Retina (tissue), 1 donor: ENCODE measurements around the gene KCNH8.

Experiments
- DNase-seq: peaks from one replicate; pipeline ENCODE4 v3.0.0-alpha.2; 2016

The KCNH8 gene

DNA sequence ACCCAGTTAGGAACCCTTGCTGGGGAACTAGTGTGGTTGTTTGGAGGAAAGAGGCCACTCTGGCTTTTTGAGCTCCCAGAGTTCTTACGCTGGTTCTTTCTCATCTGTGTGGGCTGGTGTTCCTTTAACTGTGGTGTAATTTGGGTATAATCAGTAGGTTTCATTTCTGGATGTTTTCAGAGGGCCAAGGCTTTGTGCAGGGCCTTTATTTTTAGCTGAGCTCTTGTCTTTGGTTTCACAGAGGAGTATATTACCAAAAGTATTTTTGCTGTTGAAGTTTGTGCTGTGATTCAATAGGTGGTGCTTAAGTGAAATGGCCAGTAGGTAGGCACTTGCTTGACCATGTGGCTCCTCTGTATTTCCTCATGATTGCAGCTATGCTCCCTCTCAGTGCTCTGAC, 357.9 kb downstream of the KCNH8 start:
- no peak for DNase-seq

DNA sequence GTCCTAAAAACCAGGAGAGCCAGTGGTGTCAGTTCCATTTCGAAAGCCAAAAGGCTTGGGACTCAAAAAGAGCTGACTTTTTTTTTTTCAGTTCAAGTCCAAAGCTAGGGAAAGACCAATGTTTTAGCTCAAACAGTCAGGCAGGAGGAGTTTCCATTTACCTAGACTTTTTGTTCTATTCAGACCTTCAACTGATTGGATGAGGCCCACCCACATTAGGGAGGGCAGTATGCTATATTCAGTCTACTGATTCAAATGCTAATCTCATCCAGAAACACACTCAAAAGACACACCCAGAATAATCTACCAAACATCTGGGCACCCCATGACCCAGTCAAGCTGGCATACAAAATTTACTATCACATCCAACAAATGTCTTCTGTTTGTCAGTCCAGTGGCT, 374.0 kb downstream of the KCNH8 start:
- no peak for DNase-seq

- no peak for DNase-seq
These were observed 377.8 kb downstream of the KCNH8 start for GRCh38 chr3:19526071-19526470.

- no peak for DNase-seq
These were observed 379.4 kb downstream of the KCNH8 start for GRCh38 chr3:19527746-19528145.

DNA sequence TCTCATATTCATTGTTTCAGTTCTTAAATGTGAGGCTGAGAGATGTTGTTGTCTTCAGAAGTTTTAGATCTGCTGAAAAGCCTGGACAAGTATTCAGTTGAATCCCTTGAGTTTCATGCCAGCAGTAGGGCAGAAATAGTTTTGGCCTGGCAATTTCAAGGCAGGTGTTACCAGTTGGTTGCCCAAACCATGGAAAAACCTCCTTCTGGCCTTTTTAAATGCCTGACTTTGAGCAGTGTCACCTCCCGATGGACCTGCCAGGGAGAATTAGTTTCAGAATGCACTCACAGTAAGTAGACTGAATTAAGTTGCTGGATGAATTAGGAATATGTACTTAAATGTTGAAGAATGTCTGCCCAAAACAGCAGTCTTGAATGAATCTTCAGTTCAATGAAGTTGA, 383.1 kb downstream of the KCNH8 start:
- no peak for DNase-seq

- no peak for DNase-seq
These were observed 391.4 kb downstream of the KCNH8 start for GRCh38 chr3:19539518-19540392.

GRCh38 chr3:19540464-19540863, 392.2 kb downstream of the KCNH8 start:
- DNase-seq = no peak

DNA sequence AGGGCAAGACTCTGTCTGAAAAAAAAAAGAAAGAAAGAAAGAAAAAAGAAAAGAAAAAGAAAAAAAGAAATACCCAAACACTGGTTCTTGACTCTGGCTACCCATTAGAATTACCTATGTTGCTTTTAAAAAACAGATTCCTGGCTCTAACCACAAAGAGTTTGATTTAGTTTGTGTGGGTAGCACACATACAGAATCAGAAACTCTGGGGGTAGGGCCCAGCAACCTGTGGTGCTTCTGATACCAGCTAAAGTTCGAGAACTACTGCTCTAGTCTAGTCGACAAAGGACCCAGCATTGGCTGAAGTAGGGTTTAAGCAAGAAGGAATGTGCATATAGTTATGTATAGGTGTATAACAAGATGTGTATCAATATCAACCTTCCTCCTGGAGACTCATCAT, 393.0 kb downstream of the KCNH8 start:
- DNase-seq = no peak

GRCh38 chr3:19543212-19543841, 395.0 kb downstream of the KCNH8 start:
- DNase-seq = peak; percentile 23

DNA sequence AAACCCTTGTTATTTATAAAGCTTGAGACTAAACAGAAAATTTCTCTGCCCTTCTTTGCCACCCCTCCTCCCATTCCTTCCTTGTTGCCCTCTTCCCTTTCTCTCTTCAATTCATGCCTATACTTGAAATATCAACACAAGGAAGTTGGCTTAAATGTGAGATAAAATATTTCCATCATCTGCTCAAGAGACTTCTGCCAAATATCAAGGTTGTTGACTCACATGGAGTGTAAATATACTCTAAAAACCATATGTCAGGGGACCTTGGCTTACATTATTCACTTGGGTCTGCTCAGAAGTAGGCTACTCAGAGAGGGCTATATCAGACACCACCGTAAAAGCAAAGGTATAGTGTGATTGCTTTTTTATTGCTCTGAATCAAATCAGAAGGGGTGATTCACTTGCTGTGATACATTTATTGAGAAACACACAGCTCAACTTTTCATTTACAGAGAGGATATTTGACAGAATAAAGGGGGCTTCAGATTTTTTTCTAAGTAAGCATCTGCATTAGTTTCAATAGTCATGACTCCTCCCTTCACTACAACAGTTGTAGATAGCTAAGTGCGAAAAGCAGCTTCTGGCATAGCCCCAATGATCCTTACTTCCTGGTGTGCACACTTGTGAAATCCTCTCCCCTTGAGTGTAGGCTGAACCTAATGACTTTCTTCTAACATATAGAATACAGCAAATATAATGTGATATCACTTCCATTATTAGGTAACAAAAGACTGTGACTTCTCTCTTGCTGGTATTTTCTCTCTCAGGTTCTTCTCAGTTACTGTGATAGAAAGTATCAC, 399.6 kb downstream of the KCNH8 start:
- DNase-seq = no peak

DNA sequence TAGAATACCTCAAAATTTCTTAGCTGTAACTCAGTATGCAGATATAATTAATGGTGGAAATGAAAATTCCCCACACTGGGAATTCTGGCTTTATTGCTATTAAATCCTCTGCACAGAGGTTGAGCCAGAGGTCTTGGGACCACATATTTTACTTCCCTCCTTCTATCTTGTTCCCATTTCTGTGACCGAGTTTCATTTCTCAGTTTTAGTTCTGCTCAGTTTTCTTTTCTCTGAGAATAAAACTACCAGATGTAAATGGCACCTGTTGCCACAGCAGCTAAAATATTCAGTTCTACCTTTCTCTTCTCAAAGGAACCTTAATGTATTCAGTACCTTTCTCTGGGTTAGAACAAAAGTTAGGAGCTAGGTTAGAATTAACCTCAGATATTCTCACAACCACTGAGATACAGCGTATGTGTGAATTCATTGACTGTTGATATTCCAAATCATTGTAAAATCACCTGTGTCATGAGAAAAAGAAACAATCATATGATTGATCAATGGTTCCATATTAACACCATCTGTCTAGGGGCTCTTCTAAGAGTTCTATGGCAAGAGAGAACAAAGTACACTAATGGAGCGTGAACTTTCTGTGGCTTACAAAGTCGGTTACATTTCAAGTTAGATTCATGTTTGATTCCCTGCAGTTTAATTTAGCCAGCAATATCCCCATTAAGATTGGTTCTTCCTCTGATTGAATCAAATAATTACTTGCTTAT, 411.6 kb downstream of the KCNH8 start:
- DNase-seq = no peak

- no peak for DNase-seq
These were observed 425.3 kb downstream of the KCNH8 start for GRCh38 chr3:19573644-19574043.

DNA sequence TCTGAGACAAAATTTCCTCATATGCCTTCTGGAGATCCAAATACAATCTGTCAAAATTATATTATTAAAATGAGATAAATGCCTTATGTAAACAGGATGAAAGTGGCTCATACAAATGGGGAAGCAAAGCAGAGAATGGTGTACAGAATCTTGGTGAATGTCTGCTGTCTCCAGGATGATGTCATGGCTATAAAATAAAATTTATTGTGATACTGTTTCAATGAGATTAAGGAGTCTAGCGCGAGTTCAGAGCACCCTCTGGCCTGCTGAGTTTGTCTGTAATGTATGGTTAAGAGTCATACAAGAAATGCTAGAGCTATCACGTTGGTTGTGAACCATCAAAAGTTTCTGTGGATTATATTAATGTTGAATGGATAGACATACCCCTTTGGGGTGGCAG, 426.0 kb downstream of the KCNH8 start:
- no peak for DNase-seq

GRCh38 chr3:19576343-19576742, 428.0 kb downstream of the KCNH8 start:
- DNase-seq = no peak
